ENCODE data around the gene PVALB. TPM values are rescaled to one million over a fixed set of nuclear protein-coding genes. Genes with fewer than 3 reads are reported as not detected.

Gene PVALB
- total and polyA plus RNA-seq, 8 donors = 0.95 to 4.1 (median 2.1) TPM; not detected in 5

DNA sequence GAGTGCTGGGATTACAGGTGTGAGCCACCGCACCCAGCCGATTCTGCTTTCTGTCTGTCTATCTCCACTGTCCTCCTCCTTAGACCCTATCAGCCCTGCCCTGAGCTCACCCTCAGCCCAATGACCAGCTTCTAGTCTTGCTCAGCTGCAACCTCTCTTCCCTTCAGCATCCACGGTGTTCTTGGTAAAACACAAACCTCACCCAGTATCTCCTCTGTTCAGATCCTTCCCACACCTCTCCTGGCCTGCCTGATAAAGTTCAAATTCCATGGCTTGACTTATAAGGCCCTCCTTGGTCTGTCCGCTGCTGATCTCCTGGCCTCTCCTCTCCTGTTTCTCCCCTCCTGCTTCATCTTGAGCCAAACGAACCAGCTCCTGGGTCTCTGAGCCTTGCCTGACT, 29.4 kb upstream of the PVALB start:
- TF ChIP-seq POLR2AphosphoS5 (IDR thresholded peaks at IDR 0.05) (no peak), CTCF (IDR thresholded peaks at IDR 0.05) (no peak), POLR2A (IDR thresholded peaks at IDR 0.05) (no peak), EP300 (IDR thresholded peaks at IDR 0.05) (no peak)
- no peaks in the 10 kb centered on the region for H3K4me1 ChIP-seq
- H3K9me3 ChIP-seq = no peaks in the 10 kb centered on the region
- no peak overlapping the region for H3K27ac ChIP-seq
- intact Hi-C loops (cut with DNase I; ENCODE audit: low total_unique reads) = no loop called here
- H3K27me3 ChIP-seq = peaks cover 0 to 75% (median 14%) of the 10 kb centered on the region in 3 donors
- no peaks in the 10 kb centered on the region for H3K36me3 ChIP-seq
- WGBS, 5 donors = 60 to 71% (median 67%) methylated on average over 5 of the region's 5 CpGs
- no peak overlapping the region for H3K4me3 ChIP-seq
- DNase-seq = no peak

DNA sequence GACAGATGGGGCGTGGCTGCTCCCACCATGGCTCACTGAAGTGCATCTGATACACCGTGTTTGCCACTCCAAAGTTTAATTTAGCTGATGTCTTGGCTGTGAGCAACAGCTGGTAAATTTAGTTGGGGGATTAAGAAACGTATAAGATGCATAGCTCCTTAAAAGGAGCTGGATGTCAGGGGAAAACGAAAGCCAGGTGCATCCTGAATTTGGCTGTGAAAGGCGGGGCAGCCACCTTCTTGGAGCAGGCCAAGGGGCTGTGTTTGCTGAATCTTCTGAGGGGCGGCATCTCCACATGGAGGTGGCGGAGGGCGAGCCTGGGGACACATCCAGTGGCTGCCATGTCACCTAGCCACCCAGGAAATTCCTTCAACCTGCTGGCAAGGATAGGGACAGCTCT, 23.3 kb upstream of the PVALB start:
- H3K4me3 ChIP-seq = no peak overlapping the region
- H3K27ac ChIP-seq = no peak overlapping the region
- no peak for DNase-seq
- H3K27me3 ChIP-seq = peaks cover 0 to 42% (median 11%) of the 10 kb centered on the region in 3 donors
- WGBS, 5 donors = 43 to 63% (median 61%) methylated on average over 8 of the region's 8 CpGs
- intact Hi-C loops (cut with DNase I; ENCODE audit: low total_unique reads) = no loop called here
- TF ChIP-seq POLR2A (IDR thresholded peaks at IDR 0.05) = no peak
- no peak for TF ChIP-seq CTCF (IDR thresholded peaks at IDR 0.05)
- no peak for TF ChIP-seq POLR2AphosphoS5 (IDR thresholded peaks at IDR 0.05)
- TF ChIP-seq EP300 (IDR thresholded peaks at IDR 0.05) = no peak
- no peaks in the 10 kb centered on the region for H3K36me3 ChIP-seq
- H3K9me3 ChIP-seq = no peaks in the 10 kb centered on the region
- no peaks in the 10 kb centered on the region for H3K4me1 ChIP-seq

- H3K27me3 ChIP-seq = peaks cover 0 to 44% (median 11%) of the 10 kb centered on the region in 3 donors
- intact Hi-C loops (cut with DNase I; ENCODE audit: low total_unique reads) = no loop called here
- H3K36me3 ChIP-seq = no peaks in the 10 kb centered on the region
- H3K4me3 ChIP-seq = no peak overlapping the region
- no peaks in the 10 kb centered on the region for H3K4me1 ChIP-seq
- WGBS, 5 donors = 68 to 80% (median 73%) methylated on average over 10 of the region's 10 CpGs
- no peaks in the 10 kb centered on the region for H3K9me3 ChIP-seq
- DNase-seq = no peak
- H3K27ac ChIP-seq = no peak overlapping the region
- no peak for TF ChIP-seq POLR2A (IDR thresholded peaks at IDR 0.05)
- TF ChIP-seq EP300 (IDR thresholded peaks at IDR 0.05) = no peak
- no peak for TF ChIP-seq CTCF (IDR thresholded peaks at IDR 0.05)
- no peak for TF ChIP-seq POLR2AphosphoS5 (IDR thresholded peaks at IDR 0.05)
Observed at GRCh38 chr22:36839356-36840073, 22.7 kb upstream of the PVALB start.

DNA sequence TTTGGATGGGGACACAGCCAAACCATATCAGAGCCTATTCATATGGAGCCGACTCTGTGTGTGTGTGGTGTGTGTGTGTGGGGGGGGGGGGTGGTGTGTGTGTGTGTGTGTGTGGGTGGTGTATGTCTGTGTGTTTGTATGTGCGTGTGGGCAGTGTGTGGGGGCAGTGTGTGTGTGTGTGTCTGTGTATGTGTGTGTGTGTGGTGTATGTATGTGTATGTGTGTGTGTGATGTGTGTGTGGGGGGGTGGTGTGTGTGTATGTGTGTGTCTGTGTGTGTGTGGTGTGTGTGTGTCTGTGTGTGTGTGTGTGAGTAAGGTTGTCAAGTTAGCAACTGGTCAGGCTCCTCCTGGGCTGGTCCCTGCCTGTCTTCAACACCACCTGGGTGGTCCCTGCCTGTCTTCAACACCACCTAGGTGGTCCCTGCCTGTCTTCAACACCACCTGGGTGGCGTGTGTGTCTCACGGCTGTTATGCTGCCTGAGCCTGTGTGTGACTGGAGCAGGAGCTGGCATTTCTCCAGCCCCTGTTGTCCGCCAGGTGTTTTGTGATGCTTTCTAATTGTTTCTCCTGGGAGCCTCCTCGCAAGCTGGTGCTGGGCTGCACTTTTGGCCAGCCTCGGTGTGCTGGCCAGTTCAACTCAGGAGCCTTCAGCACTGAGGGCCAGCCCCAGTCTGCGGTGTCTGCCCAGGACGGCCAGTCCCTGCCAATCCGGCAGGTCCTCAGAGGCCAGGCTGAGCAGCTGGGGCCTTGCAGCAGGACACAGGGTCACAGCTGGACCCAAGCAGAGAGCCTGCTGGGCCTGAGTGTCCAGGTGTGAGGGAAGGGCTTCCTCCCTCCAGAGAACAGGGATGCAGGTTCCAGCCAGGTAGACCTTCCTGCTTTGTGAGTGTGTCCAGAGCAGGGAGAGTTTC, 21.5 kb upstream of the PVALB start:
- TF ChIP-seq POLR2AphosphoS5 (IDR thresholded peaks at IDR 0.05) = no peak
- TF ChIP-seq CTCF (IDR thresholded peaks at IDR 0.05) = no peak
- no peak for TF ChIP-seq EP300 (IDR thresholded peaks at IDR 0.05)
- no peak for TF ChIP-seq POLR2A (IDR thresholded peaks at IDR 0.05)
- intact Hi-C loops (cut with DNase I; ENCODE audit: low total_unique reads) = no loop called here
- DNase-seq = no peak
- Histone ChIP-seq H3K9me3 (no peaks in the 10 kb centered on the region), H3K4me3 (no peak overlapping the region), H3K27me3 (peaks cover 0 to 35% (median 11%) of the 10 kb centered on the region in 3 donors), H3K27ac (no peak overlapping the region), H3K4me1 (no peaks in the 10 kb centered on the region), H3K36me3 (no peaks in the 10 kb centered on the region)
- WGBS, 5 donors = 72 to 83% (median 80%) methylated on average over 8 to 10 of the region's 10 CpGs
